H9 (cell line): ENCODE measurements around the gene IFT81. TPM values are rescaled to one million over a fixed set of nuclear protein-coding genes. Genes with fewer than 3 reads are reported as not detected.

ENCODE experiments used
- DNase-seq: peaks from one replicate; pipeline ENCODE4 v3.0.0-alpha.2; 2017
- H2AFZ ChIP-seq: one replicate; pipeline ENCODE4 v1.6.1; 2013; ENCODE audit warnings: mild to moderate bottlenecking, low read length, control low read depth, moderate library complexity
- H2AK5ac ChIP-seq: 2 replicates; pipeline ENCODE4 v1.6.1; 2013; ENCODE audit warnings: low read length, control low read depth, mixed read lengths; ENCODE audit not compliant: insufficient read length
- H2BK120ac ChIP-seq: one replicate; pipeline ENCODE4 v1.6.1; 2013; ENCODE audit warnings: low read depth, mild to moderate bottlenecking, low read length, control low read depth, inconsistent platforms; ENCODE audit not compliant: poor library complexity, severe bottlenecking
- H2BK12ac ChIP-seq: 2 replicates; pipeline ENCODE4 v1.6.1; 2013; ENCODE audit warnings: low read length, control low read depth, mixed read lengths, low read depth; ENCODE audit not compliant: insufficient read length
- H2BK15ac ChIP-seq: 2 replicates; pipeline ENCODE4 v1.6.1; 2013; ENCODE audit warnings: low read depth, low read length, control low read depth
- H2BK20ac ChIP-seq: one replicate; pipeline ENCODE4 v1.6.1; 2013; ENCODE audit warnings: low read depth, mild to moderate bottlenecking, low read length, control low read depth, inconsistent platforms; ENCODE audit not compliant: poor library complexity, severe bottlenecking
- H2BK5ac ChIP-seq: 2 replicates; pipeline ENCODE4 v1.6.1; 2013; ENCODE audit warnings: low read length, control low read depth, mixed read lengths; ENCODE audit not compliant: insufficient read length
- H3K14ac ChIP-seq: 2 replicates; pipeline ENCODE4 v1.6.1; 2013; ENCODE audit warnings: low read length, control low read depth; ENCODE audit not compliant: insufficient read depth
- H3K18ac ChIP-seq: 2 replicates; pipeline ENCODE4 v1.6.1; 2013; ENCODE audit warnings: low read depth, mild to moderate bottlenecking, mixed read lengths, low read length, control low read depth; ENCODE audit not compliant: insufficient read length
- H3K23ac ChIP-seq: 2 replicates; pipeline ENCODE4 v1.6.1; 2013; ENCODE audit warnings: low read length, control low read depth, mixed read lengths, low read depth; ENCODE audit not compliant: insufficient read length
- H3K23me2 ChIP-seq: 2 replicates; pipeline ENCODE4 v1.6.1; 2013; ENCODE audit warnings: low read depth, mild to moderate bottlenecking, mixed read lengths, low read length, control low read depth; ENCODE audit not compliant: insufficient read length, poor library complexity, severe bottlenecking
- H3K27ac ChIP-seq: 2 replicates; pipeline ENCODE4 v1.5.1; 2013; ENCODE audit warnings: low read length, control low read depth, mixed read lengths, low read depth; ENCODE audit not compliant: insufficient read length
- H3K27me3 ChIP-seq: 2 replicates; pipeline ENCODE4 v1.6.1; 2013; ENCODE audit warnings: low read length, control low read depth, inconsistent platforms; ENCODE audit not compliant: insufficient read depth
- H3K4ac ChIP-seq: 2 replicates; pipeline ENCODE4 v1.6.1; 2013; ENCODE audit warnings: low read depth, mild to moderate bottlenecking, control low read depth, inconsistent platforms, low read length, moderate library complexity
- H3K4me1 ChIP-seq: 2 replicates; pipeline ENCODE4 v1.6.1; 2013; ENCODE audit warnings: low read length, control low read depth, inconsistent platforms; ENCODE audit not compliant: insufficient read depth
- H3K4me2 ChIP-seq: 2 replicates; pipeline ENCODE4 v1.6.1; 2013; ENCODE audit warnings: low read length, control low read depth, mixed read lengths; ENCODE audit not compliant: insufficient read length, insufficient read depth
- H3K56ac ChIP-seq: 2 replicates; pipeline ENCODE4 v1.6.1; 2013; ENCODE audit warnings: low read depth, mild to moderate bottlenecking, mixed read lengths, low read length, control low read depth; ENCODE audit not compliant: insufficient read length
- H3K79me1 ChIP-seq: 2 replicates; pipeline ENCODE4 v1.6.1; 2013; ENCODE audit warnings: low read depth, mild to moderate bottlenecking, moderate library complexity, low read length, control low read depth, inconsistent platforms; ENCODE audit not compliant: insufficient read depth, poor library complexity, severe bottlenecking
- H3K79me2 ChIP-seq: 2 replicates; pipeline ENCODE4 v1.6.1; 2013; ENCODE audit warnings: low read length, control low read depth, inconsistent platforms; ENCODE audit not compliant: insufficient read depth
- H3K9ac ChIP-seq: 2 replicates; pipeline ENCODE4 v1.6.1; 2013; ENCODE audit warnings: low read length, control low read depth, mixed read lengths; ENCODE audit not compliant: insufficient read length; ENCODE audit errors: extremely low read depth
- H3K9me3 ChIP-seq: one replicate; pipeline ENCODE4 v1.6.1; 2013; ENCODE audit warnings: low read depth, low read length, inconsistent platforms; ENCODE audit not compliant: control insufficient read depth
- H3T11ph ChIP-seq: one replicate; pipeline ENCODE4 v1.6.1; 2013; ENCODE audit warnings: mild to moderate bottlenecking, low read length, control low read depth, inconsistent platforms
- H4K20me1 ChIP-seq: one replicate; pipeline ENCODE4 v1.6.1; 2013; ENCODE audit not compliant: control insufficient read depth, insufficient read length, insufficient read depth
- H4K5ac ChIP-seq: 2 replicates; pipeline ENCODE4 v1.6.1; 2013; ENCODE audit warnings: low read depth, mild to moderate bottlenecking, mixed read lengths, low read length, control low read depth; ENCODE audit not compliant: insufficient read length
- H4K8ac ChIP-seq: replicated peaks from 2 replicates; pipeline ENCODE4 v1.6.1; 2013; ENCODE audit warnings: low read length, control low read depth, mixed read lengths, low read depth; ENCODE audit not compliant: insufficient read length
- H4K91ac ChIP-seq: 2 replicates; pipeline ENCODE4 v1.6.1; 2013; ENCODE audit warnings: low read depth, mild to moderate bottlenecking, moderate library complexity, mixed read lengths, low read length, control low read depth; ENCODE audit not compliant: insufficient read length
- H3K27ac Mint-ChIP-seq, 3 experiments: 2 replicates in 2 of 3; 3 replicates in 1 of 3; pipeline ENCODE4 v1.8.0; 2020 to 2021; ENCODE audit warnings: mixed read lengths in 3 of 3, mild to moderate bottlenecking in 1 of 3, moderate library complexity in 1 of 3
- H3K27me3 Mint-ChIP-seq: 2 replicates; pipeline ENCODE4 v1.8.0; 2021; ENCODE audit warnings: low read depth, mild to moderate bottlenecking, moderate library complexity, mixed read lengths
- H3K36me3 Mint-ChIP-seq, 3 experiments: 2 replicates in 2 of 3; 3 replicates in 1 of 3; pipeline ENCODE4 v1.8.0; 2020 to 2021; ENCODE audit warnings: low read depth in 3 of 3, mixed read lengths in 3 of 3; ENCODE audit not compliant: insufficient read depth in 1 of 3
- H3K4me1 Mint-ChIP-seq, 2 experiments: 2 replicates each; pipeline ENCODE4 v1.8.0; 2020; ENCODE audit warnings: mixed read lengths in 2 of 2
- H3K4me3 Mint-ChIP-seq, 2 experiments: 2 replicates in 1 of 2; 3 replicates in 1 of 2; pipeline ENCODE4 v1.8.0; 2020 to 2021; ENCODE audit warnings: mild to moderate bottlenecking in 2 of 2, mixed read lengths in 2 of 2, moderate library complexity in 1 of 2
- H3K9me3 Mint-ChIP-seq, 2 experiments: 2 replicates in 1 of 2; 3 replicates in 1 of 2; pipeline ENCODE4 v1.8.0; 2020; ENCODE audit warnings: mild to moderate bottlenecking in 2 of 2, mixed read lengths in 2 of 2, moderate library complexity in 1 of 2
- WGBS: extraction: QIAGEN DNeasy Blood & Tissue Kit; methylation state at CpG from one replicate; pipeline ENCODE4 v1.1.7; 2013; ENCODE audit warnings: missing lambda C conversion rate, low lambda C conversion rate, mixed read lengths; ENCODE audit not compliant: insufficient read length; ENCODE audit errors: extremely low coverage; 5-methylcytosine and 5-hydroxymethylcytosine counted together
- total RNA-seq: library from RNA; stranded (reverse); gene quantifications from 2 replicates; pipeline ENCODE4 v1.2.1, GENCODE V29; 2021
- TF ChIP-seq, protein P1 (sequence below): fragments of 200-600 bp; sonication (generic); conservative IDR thresholded peaks from 3 replicates; pipeline ENCODE4 v1.8.0; 2021; ENCODE audit warnings: antibody characterized with exemption, mild to moderate bottlenecking

Gene IFT81
- total RNA-seq, 1 experiment from 2014 or later = 9.3 TPM

DNA sequence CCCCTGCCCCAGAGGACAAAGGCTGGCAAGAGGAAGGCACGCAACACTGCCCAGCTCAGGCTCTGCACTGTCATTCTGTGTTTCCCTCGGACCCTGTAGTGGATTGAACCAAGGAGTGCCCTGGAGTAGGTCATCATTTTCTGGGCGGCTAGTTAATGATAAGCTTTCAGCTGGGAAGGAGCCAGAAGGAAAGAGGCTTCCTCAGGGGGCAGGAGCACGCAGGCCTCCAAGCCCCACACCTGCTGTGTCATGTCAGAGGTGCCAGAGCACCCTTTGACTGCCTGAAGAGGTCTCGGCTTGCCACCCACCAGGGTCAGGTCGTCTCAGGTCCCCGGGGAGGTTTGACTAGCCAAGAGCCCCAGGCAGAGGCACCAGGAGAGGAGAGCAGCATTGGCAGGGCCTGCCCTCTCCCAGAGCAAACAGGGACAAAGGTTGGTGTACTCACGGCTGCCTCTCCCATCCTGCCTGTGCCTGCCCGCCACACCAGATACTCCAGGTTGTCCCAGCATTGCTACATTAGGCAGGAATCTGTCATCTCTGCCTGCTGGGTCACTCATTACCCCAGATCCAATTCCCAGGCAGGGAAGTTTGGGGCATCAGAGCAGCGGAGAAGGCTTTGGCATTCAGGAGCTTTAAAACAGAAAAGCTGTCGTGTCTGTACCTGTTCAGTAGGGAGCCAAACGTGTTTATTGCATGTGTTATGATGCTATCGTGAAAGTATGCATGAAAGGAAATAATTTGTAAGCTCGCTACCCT lies 123.4 kb downstream of the IFT81 start:
- H3K4me3 Mint-ChIP-seq = no peak overlapping the region
- Histone ChIP-seq H3K18ac (no peak overlapping the region), H3K23ac (no peak overlapping the region), H2BK20ac (no peak overlapping the region), H3K56ac (no peak overlapping the region), H2AFZ (no peak overlapping the region), H2BK120ac (no peak overlapping the region), H2AK5ac (no peak overlapping the region), H2BK5ac (no peak overlapping the region), H4K8ac (no peak overlapping the region), H4K91ac (no peak overlapping the region), H3K27me3 (no peaks in the 10 kb centered on the region), H3K79me1 (no peaks in the 10 kb centered on the region), H3T11ph (no peak overlapping the region), H3K27ac (no peak overlapping the region), H3K4me1 (no peaks in the 10 kb centered on the region), H3K9me3 (no peaks in the 10 kb centered on the region), H3K23me2 (no peaks in the 10 kb centered on the region), H3K79me2 (no peaks in the 10 kb centered on the region), H3K4me2 (no peak overlapping the region), H3K4ac (no peak overlapping the region), H2BK12ac (no peak overlapping the region), H4K20me1 (no peaks in the 10 kb centered on the region), H4K5ac (no peak overlapping the region), H3K14ac (no peak overlapping the region), H2BK15ac (no peak overlapping the region), H3K9ac (no peak overlapping the region)
- peaks cover 0 to 9% (median 2%) of the 10 kb centered on the region in 3 experiments; a peak in 3 of 7 replicates for H3K36me3 Mint-ChIP-seq
- peaks cover 24 to 38% of the 10 kb centered on the region in 2 experiments for H3K4me1 Mint-ChIP-seq
- H3K9me3 Mint-ChIP-seq = peaks cover 0 to 7% of the 10 kb centered on the region in 2 experiments; a peak in 2 of 5 replicates
- peak overlapping the region in 1 of 3 experiments; percentile 44; a peak in 1 of 7 replicates for H3K27ac Mint-ChIP-seq
- no peaks in the 10 kb centered on the region for H3K27me3 Mint-ChIP-seq
- no peak for DNase-seq
- WGBS = no CpG with 5 or more reads among the region's 14 CpGs
- TF ChIP-seq, protein P1, sequence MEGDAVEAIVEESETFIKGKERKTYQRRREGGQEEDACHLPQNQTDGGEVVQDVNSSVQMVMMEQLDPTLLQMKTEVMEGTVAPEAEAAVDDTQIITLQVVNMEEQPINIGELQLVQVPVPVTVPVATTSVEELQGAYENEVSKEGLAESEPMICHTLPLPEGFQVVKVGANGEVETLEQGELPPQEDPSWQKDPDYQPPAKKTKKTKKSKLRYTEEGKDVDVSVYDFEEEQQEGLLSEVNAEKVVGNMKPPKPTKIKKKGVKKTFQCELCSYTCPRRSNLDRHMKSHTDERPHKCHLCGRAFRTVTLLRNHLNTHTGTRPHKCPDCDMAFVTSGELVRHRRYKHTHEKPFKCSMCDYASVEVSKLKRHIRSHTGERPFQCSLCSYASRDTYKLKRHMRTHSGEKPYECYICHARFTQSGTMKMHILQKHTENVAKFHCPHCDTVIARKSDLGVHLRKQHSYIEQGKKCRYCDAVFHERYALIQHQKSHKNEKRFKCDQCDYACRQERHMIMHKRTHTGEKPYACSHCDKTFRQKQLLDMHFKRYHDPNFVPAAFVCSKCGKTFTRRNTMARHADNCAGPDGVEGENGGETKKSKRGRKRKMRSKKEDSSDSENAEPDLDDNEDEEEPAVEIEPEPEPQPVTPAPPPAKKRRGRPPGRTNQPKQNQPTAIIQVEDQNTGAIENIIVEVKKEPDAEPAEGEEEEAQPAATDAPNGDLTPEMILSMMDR = no peak
